ENCODE measurements around the gene MINDY2.
"Not testable (repeated sequence)": the region's sequence is repeated elsewhere in the genome, so short reads cannot be mapped to it uniquely, and the experiment has no call there.

The MINDY2 gene

DNA sequence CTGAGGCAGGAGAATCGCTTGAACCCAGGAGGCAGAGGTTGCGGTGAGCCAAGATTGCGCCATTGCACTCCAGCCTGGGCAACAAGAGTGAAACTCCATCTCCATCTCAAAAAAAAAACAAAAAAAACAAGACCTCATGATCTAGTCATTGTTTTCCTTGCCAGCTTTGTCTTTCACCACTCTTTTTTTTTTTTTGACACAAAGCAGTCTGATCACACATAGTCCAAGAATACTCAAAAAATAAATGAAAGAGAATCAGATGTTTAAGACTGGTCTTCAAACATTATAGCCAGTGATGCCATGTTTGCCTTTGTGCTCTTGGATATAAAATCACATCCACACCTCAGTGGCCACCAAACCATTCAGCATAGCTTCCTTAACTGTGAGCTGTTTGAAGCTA is 15.8 kb upstream of the MINDY2 start:
- no peak for DNase-seq

DNA sequence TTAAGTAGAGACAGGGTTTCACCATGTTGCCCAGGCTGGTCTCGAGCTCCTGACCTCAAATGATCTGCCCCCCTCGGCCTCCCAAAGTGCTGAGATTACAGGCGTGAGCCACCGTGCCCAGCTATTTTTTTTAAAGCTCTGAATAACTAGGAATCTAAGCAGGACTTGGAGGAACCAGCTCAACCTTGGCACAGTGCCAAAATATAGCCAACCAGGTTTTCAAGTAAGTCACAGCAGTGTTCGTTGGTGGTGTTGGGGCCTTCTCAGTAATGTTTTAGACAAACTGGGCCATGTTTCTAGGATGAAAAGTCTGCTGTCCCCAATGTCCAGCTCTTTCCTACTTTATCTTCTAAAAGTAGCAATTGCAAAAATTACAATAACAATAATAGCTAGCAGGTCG is 15.1 kb upstream of the MINDY2 start:
- no peak for DNase-seq

DNA sequence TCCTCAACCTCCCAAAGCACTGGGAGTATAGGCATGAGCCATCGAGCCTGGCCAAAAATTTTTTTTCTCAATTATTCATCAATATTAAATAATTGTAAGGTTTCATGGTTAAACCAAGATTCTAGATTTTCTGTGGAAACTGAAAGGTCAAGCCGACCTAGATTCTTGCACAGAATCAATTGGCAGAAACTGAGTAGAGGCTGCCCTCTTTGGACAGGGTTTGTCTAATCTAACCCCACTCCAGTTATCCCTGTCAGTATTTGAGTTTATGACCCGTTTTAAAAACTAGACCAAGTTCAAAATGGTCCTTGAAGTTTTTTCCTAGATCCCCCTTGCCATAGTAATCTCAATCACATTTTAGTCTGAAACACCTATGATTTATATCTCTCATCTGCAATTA is 13.0 kb upstream of the MINDY2 start:
- DNase-seq: no peak

DNA sequence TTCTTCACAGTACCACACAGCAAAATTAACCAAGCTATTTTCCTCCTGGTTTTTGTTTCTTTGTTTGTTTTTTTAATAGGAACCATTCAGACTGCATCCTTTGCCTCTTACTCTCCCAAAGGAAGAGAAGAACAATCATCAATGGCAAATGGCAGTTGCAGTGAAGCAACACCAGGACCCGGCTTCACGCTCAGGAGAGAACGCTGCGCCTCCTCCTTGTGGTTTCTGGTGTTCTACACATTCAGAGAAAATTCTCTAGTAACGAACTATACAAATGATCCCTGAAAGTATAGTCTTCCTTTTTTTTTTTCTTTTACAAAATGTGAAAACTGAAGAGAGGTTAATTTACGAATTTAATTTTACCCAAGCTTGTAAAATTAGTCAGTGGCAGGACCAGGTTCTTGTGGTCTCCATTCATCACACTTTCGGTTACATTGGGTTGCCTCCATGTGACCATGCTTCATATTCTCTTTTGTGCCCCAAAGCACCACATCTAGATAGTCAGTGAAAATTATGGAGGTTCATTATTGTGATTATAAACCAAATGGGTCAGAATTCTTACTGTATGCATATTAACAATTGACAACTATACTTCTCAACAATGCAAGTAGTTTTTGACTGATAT is 10.6 kb upstream of the MINDY2 start:
- DNase-seq: no peak

DNA sequence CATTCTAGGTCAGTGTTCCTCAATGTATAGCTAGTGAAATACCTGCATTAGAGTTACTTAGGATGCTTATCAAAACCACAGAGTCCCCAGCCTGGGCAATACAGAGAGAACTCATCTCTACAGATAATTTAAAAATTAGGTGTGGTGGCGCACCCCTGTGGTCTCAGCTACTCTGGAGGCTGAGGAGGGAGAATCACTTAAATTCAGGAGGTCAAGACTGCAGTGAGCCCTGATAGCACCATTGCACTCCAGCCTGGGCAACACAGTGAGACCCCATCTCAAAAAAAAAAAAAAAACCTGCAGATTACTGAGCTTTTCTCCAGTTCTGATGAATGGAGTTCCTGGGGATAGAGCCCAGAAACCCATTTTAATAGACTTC is 10.1 kb upstream of the MINDY2 start:
- no peak for DNase-seq

DNA sequence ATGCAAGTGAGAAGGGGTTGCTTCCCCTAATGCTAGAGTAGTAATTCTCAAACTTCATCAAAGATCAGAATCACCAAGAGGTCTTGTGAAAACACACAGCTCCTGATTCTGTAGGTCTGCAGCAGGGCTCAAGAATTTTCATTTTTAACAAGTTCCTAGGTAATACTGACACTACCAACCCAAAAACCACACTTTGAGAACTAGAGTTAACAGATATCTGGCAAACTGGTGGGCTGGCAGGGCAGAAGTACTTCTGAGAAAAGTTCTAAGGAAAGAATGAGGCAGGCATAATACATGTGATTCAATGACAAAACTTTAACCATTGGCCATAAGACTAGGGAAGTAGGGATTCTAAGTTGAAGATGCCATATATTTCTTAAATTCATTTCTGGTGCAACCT is 8.8 kb upstream of the MINDY2 start:
- DNase-seq: no peak

DNA sequence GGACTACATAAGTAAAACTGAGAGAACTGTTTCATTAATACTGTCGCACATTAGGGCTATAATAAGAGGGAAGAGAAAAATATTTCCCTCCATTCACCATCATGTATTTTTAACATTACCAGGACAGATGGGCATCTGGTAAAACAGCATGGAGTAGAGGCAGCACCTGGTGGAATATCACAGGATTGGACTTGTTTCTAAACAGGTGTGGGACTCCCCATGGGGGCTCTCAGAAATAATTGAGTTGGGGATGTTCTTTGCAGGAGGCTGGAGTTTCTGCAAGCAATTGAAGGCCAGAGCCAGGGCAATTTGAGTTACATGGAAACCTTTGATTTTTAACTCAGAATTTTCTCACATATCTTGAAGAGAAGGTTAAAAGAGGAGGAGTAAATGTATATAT is 8.4 kb upstream of the MINDY2 start:
- no peak for DNase-seq

DNA sequence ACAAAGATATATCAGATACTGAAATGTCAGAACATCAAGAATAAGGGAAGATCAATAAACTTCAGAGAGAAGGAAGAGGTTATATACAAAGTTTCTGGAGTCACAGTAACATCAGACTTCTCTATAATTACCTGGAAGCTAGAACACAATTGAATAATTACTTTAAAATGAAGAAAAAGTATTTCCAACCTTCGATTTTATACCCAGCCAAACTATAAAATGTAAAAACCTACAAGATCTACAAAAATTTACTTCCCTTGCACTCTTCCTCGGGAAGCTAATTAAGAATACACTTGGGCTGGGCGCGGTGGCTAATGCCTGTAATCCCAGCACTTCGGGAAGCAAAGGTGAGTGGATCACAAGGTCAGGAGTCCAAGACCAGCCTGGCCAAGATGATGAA is 6.6 kb upstream of the MINDY2 start:
- no peak for DNase-seq

DNA sequence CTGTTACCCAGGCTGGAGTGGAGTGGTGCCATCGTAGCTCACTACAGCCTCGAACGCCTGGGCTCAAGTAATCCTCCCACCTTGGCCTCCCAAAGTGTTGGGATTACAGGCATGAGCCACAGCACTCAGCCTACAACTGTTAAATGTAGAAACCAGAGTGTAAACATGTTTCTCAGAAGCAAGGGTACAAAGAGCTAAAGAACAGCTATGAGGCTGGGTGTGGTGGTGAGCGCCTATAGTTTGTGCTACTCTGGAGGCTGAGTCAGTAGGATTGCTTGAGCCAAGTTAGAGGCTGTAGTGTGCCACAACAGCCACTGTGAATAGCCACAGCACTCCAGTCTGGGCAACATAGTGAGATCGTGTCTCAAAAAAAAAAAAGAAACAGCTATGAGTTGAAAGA is 4.8 kb upstream of the MINDY2 start:
- no peak for DNase-seq

DNA sequence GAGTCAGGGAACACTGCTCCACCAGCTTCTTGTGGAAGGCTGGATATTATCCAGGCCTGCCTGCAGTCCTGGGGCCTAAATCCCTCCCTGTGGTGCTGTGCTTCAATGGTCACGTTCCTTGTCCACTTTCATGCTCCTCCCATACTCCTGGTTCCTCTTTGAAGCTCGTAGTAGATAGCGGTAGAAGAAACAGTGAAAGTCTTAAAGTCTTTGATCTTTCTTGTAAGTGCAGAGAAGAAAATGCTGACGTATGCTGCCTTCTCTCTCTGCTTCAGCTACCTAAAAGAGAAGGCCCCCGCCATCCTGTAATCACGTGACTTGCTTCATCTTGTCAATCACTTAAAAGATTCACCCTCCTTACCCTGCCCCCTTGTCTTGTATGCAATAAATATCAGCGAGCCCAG is 2.5 kb upstream of the MINDY2 start:
- DNase-seq: not testable (repeated sequence)

DNA sequence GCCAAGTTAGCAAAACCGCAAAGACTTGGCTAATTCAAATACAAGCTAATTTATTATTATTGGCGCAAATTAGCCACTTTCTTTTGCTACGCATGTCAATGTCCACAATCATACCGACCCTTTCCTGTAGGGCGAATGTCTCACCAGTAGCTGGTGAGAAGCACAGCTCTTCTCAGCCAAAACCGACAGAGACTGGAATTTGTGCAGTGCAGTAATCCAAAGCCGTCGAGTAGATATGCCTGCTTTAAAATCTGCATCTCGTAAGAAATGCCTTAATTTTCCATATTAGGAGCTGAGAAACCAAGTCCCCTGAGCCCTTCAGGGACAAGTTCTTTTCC is 614 bp upstream of the MINDY2 start:
- no peak for DNase-seq

DNA sequence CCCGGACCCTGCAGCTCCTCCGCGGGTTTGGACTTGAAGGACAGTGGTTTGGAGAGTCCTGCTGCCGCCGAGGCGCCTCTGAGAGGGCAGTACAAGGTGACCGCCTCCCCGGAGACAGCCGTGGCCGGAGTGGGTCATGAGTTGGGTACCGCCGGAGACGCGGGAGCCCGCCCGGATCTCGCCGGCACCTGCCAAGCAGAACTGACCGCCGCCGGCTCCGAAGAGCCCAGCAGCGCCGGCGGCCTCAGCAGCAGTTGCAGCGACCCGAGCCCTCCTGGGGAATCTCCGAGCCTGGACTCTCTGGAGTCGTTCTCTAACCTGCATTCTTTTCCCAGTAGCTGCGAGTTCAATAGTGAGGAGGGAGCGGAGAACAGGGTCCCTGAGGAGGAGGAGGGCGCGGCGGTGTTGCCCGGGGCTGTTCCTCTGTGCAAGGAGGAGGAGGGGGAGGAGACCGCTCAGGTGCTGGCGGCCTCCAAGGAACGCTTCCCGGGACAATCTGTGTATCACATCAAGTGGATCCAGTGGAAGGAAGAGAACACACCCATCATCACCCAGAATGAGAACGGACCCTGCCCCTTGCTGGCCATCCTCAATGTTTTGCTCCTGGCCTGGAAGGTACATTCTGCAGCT is 634 bp downstream of the MINDY2 start:
- DNase-seq: peak; percentile 82

DNA sequence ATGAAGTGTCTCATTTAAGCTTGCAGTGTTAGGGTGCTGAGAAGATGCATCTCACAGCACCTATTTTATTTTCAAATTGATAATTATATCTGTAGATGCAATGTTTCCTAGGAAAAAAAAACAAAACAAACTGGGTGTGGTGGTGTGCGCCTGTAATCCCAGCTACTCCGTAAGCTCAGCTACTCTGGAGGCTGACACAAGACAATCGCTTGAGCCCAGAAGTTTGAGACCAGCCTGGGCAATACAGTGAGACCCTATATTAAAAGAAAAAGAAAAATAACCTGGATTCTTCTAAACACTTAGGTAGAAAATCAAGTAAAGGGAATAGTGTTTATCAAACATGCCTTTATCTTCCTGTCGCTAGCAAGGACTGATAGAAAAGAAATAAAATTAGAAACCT is 1.9 kb downstream of the MINDY2 start:
- DNase-seq: peak; percentile 31

DNA sequence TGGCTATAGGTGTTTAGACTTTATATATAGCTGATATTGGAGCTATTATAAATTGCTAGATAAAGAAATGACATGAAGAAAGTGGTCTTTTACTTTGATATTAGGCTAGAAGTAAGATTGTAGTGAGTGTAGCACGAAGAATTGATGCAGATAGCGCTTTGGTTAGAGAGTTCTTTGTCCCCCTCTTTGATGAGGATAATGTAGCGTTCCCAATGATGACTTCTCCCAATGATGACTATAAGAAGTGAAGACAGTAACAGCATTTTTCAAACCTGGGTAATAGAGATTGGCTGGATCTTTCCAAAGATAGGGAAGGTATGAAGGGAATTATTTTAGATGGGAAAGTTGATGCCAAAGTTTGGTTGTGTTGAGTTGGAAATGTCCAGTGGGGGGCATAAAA is 4.3 kb downstream of the MINDY2 start:
- DNase-seq: no peak

DNA sequence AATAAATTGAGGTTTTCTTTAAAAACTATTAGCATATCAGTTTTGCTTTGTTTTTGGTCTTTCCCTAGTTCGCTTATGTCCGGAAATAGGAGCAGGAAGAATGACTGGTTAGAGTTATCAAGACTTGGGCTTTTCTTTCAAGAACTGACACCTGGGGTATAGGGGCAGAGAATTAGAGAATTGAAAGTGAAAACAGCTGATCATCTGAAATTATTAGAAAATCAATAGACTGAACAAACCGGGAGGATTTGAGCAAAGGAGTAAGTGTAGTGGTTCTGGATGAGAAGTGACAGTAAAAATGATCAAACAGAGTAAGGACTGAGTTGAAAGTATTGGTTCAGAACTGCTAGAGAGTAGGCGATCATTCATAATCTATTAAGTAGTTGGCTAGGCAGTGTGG is 6.0 kb downstream of the MINDY2 start:
- DNase-seq: no peak

DNA sequence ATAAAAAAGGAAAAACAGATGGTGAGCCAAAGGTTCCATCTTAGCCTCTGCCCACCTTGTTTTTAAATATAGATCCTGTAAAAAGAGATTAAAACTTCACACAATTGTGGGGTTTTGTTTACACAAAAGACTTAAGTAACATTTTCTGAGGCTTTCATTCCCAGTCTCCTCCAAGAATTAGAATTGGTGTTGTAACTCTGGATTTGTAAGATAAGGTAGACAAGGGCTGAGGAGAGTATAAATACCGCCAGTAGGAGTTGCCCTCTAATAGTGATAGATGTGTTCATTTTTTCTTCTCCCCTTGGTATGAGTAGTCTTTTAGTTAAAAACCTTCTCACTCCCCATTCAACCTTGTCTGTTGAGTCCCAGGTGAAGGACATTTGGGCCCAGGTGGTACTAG is 8.5 kb downstream of the MINDY2 start:
- DNase-seq: no peak

DNA sequence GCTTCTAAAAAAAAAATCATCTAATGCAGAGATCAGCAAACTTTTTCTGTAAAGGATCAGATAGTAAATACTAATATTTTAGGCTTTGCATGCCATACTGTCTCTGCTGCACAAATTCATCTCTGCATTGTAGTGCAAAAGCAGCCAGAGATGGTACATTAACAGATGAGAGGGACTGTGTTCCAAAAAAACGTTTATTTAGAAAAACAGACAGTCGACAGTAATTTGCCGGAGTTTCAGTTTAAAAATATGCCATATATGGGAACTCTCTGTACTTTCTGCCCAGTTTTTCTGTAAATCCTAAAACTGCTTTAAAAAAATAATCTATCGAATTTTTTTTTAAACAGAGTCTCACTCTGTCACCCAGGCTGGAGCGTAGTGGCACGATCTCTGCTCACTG is 14.3 kb downstream of the MINDY2 start:
- DNase-seq: no peak

DNA sequence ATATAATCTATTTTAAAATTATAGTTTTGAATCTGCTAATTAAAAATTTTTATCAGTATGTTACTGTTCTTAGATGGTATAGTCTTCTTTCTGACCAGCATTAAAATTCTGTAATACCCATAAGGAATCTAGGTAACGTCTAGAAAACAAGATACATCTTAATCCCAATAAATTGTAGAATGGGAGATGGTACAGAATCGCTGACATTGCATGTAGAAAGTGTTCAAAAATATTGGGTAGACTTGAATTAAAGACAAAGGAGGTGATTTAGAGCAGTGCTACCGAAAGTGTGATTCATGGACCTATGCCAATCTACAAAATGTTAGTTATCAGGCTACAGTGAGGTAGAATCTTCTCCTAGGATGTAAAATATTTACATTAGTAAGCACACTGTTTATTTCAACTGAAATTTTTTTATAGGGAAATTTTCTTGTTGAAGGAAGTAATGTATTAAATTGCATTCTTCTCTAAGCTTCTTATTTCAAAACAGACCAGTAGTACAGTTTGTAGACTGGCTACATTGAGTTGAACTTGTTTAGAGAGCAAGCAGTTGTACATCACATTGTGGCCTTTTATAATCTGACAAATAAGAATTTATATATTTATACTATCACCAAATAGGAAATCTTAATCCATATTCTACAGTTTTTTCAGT is 17.1 kb downstream of the MINDY2 start:
- DNase-seq: no peak

DNA sequence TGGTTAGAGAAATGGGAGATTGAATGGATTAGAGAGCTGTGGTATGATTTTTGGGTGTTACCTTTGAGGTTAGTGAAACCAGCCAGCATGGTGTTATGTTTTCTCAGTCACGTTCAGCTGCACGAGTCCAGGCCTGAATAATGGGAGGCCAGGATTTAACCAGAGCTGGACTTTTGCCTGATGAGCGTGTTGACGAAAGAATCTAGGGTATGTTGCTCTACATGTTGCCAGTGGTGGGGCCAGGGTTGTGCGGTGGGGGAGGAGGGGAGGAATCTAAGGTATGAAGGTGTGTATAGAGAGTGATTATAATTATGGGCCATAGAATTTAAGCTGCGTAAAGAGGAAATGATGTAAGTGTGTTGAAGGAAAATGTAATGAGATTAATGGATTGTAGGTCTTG is 22.8 kb downstream of the MINDY2 start:
- peak; percentile 35 for DNase-seq

DNA sequence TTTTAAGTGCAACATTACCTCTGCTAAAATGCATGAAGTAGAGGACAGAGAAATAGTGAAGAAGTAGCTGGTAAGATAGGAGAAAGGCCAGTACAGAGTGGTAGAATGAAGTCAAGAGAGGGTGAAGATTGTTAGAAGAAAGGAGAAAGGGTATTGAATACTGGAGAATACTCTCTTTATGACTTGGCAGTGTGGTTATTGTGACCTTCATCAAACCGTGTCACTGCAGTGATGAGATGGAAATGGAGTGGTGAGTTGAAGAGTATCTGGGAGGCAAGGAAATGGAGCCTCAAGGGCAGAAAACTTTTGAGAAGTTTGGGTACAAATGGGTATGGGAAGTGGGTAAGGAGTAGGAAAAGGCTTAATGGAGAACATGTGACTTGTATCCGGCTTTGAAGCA is 24.7 kb downstream of the MINDY2 start:
- DNase-seq: no peak

DNA sequence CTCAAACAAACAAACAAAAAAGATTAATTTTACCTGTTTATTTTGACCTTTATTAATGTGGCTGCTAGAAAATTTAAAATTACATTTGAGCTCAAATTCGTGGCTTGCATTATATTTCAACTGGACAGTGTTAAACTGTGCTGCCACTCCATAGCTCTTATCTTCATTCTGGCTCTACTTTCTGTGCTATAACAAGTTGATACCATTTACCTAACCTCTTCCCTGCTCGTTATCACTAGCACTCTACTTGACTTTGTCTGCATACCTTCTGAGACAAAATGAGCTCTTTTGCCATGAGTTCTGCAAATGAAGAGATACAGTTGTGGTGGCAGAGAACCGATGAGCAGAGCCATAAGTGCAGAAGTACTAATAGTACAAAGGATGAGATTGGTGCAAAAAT is 26.4 kb downstream of the MINDY2 start:
- DNase-seq: no peak

DNA sequence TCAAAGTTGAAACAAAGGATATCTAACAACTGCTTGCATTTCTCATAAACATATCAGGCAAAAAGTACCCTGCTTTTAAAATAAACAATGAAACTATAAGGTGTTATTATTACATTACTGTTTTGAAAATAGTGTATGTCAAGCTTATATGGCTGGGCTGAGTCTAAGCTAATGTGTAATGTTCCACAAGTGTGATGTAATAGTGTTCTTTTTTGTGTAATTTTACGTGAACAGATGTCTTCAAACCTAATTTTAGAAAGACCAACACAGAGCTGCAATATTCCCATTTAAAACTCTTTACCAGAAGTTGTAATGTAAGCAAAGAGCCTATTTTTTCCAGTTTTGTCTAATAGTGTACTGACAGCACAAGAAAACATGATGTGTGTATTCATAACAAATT is 34.0 kb downstream of the MINDY2 start:
- DNase-seq: no peak

DNA sequence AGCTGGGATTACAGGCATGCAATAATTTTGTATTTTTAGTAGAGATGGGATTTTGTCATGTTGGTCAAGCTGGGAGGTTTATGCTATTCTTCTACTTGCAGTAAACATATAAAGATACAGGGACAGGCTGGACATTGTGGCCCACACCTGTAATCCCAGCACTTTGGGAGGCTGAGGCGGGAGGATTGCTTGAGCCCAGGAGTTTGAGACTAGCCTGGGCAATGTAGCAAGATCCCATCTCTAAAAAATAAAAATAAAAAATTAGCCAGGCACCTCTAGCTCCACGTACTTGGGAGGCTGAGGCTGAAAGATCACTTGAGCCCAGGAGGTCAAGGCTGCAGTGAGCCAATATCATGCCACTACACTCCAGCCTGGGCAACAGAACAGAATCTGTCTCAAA is 52.2 kb downstream of the MINDY2 start:
- not testable (repeated sequence) for DNase-seq

DNA sequence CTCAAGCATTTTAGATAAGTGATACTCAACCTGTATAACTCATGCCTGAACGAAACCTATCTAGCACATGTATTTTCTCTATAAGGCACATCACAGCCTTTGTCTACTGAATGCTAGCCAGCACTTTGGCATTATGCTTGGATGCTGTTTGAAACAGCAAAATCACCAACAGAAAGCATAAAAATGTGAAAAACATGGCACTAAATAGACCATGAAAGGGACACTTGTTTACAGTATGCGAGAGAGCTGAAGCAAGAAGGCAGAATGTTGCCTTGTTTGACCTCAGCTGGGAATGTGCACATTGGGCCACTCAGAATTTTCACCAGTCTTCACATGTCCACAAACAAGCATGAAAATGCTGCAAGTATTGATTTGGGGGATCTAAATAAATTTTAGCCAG is 59.5 kb downstream of the MINDY2 start:
- no peak for DNase-seq

Data from eye (tissue), 1 donor.